ENCODE measurements around the gene ZNF831.

The ZNF831 gene

GRCh38 chr20:59161721-59162120, 1.9 kb upstream of the ZNF831 start:
- no peak for TF ChIP-seq CTCF (IDR thresholded peaks at IDR 0.05; ENCODE audit: poor library complexity, severe bottlenecking)
- no peak overlapping the region for H3K27ac ChIP-seq (ENCODE audit: poor library complexity, severe bottlenecking)
- H3K9me3 ChIP-seq (ENCODE audit: severe bottlenecking): no peaks in the 10 kb centered on the region
- ATAC-seq (ENCODE audit: low read depth) (no peak), DNase-seq (ENCODE audit: low spot score) (no peak)
- H3K4me1 ChIP-seq (ENCODE audit: insufficient read depth, poor library complexity, severe bottlenecking): no peaks in the 10 kb centered on the region
- no peak overlapping the region for H3K4me3 ChIP-seq (ENCODE audit: severe bottlenecking)
- no peaks in the 10 kb centered on the region for H3K36me3 ChIP-seq (ENCODE audit: low read depth)
- peaks cover 99% of the 10 kb centered on the region for H3K27me3 ChIP-seq (ENCODE audit: insufficient read depth, poor library complexity, severe bottlenecking)

- no peak for TF ChIP-seq CTCF (IDR thresholded peaks at IDR 0.05; ENCODE audit: poor library complexity, severe bottlenecking)
- H3K9me3 ChIP-seq (ENCODE audit: severe bottlenecking): no peaks in the 10 kb centered on the region
- peak; percentile 18; the same call in 1 of the 3 replicates for ATAC-seq (ENCODE audit: low read depth)
- DNase-seq (ENCODE audit: low spot score): no peak
- H3K36me3 ChIP-seq (ENCODE audit: low read depth): no peaks in the 10 kb centered on the region
- peaks cover 100% of the 10 kb centered on the region for H3K27me3 ChIP-seq (ENCODE audit: insufficient read depth, poor library complexity, severe bottlenecking)
- H3K4me1 ChIP-seq (ENCODE audit: insufficient read depth, poor library complexity, severe bottlenecking): no peaks in the 10 kb centered on the region
- H3K27ac ChIP-seq (ENCODE audit: poor library complexity, severe bottlenecking): no peak overlapping the region
- no peak overlapping the region for H3K4me3 ChIP-seq (ENCODE audit: severe bottlenecking)
Observed at GRCh38 chr20:59164686-59165391, 1.2 kb downstream of the ZNF831 start.

GRCh38 chr20:59165396-59165795, 1.8 kb downstream of the ZNF831 start:
- Histone ChIP-seq H3K36me3 (ENCODE audit: low read depth) (no peaks in the 10 kb centered on the region), H3K27me3 (ENCODE audit: insufficient read depth, poor library complexity, severe bottlenecking) (peaks cover 100% of the 10 kb centered on the region), H3K9me3 (ENCODE audit: severe bottlenecking) (no peaks in the 10 kb centered on the region), H3K4me1 (ENCODE audit: insufficient read depth, poor library complexity, severe bottlenecking) (no peaks in the 10 kb centered on the region), H3K27ac (ENCODE audit: poor library complexity, severe bottlenecking) (no peak overlapping the region), H3K4me3 (ENCODE audit: severe bottlenecking) (no peak overlapping the region)
- DNase-seq (ENCODE audit: low spot score): no peak
- TF ChIP-seq CTCF (IDR thresholded peaks at IDR 0.05; ENCODE audit: poor library complexity, severe bottlenecking): no peak
- ATAC-seq (ENCODE audit: low read depth): peak; percentile 11; the same call in 1 of the 3 replicates

GRCh38 chr20:59165891-59166709, 2.5 kb downstream of the ZNF831 start:
- Histone ChIP-seq H3K27me3 (ENCODE audit: insufficient read depth, poor library complexity, severe bottlenecking) (peaks cover 99% of the 10 kb centered on the region), H3K9me3 (ENCODE audit: severe bottlenecking) (no peaks in the 10 kb centered on the region), H3K4me3 (ENCODE audit: severe bottlenecking) (no peak overlapping the region), H3K4me1 (ENCODE audit: insufficient read depth, poor library complexity, severe bottlenecking) (no peaks in the 10 kb centered on the region), H3K36me3 (ENCODE audit: low read depth) (no peaks in the 10 kb centered on the region), H3K27ac (ENCODE audit: poor library complexity, severe bottlenecking) (no peak overlapping the region)
- no peak for TF ChIP-seq CTCF (IDR thresholded peaks at IDR 0.05; ENCODE audit: poor library complexity, severe bottlenecking)
- DNase-seq (ENCODE audit: low spot score) (no peak), ATAC-seq (ENCODE audit: low read depth) (no peak)
